ENCODE results near the gene HTR3D.
"Not testable (repeated sequence)": the region's sequence is repeated elsewhere in the genome, so short reads cannot be mapped to it uniquely, and the experiment has no call there.

HTR3D gene

GRCh38 chr3:184016811-184017671 lies 14.5 kb upstream of the HTR3D start:
- Histone ChIP-seq H3K4me3 (ENCODE audit: insufficient read depth, low read depth, low read length) (peak overlapping the region; percentile 99), H3K4me1 (ENCODE audit: control insufficient read depth, insufficient read depth, low read length) (peaks cover 8% of the 10 kb centered on the region), H3K27ac (ENCODE audit: insufficient read depth, low read depth, low read length, poor library complexity, severe bottlenecking) (peak overlapping the region; percentile 79), H3K27me3 (ENCODE audit: control insufficient read depth, insufficient read depth, low read length, poor library complexity, severe bottlenecking) (no peaks in the 10 kb centered on the region), H3K9me3 (ENCODE audit: control insufficient read depth, low read length) (no peaks in the 10 kb centered on the region), H3K36me3 (ENCODE audit: control insufficient read depth, insufficient read depth, low read length) (peaks cover 5% of the 10 kb centered on the region)
- 18 to 20% methylated on average over 57 of the region's 57 CpGs for WGBS, 2 experiments

GRCh38 chr3:184017672-184018423 lies 13.7 kb upstream of the HTR3D start, which contains the start of gene ABCC5:
Gene ABCC5, minus strand, starts transcription at chr3:184017884. Its CDS starts 3,492 bp downstream, at chr3:184014392.
- Histone ChIP-seq H3K36me3 (ENCODE audit: control insufficient read depth, insufficient read depth, low read length) (peaks cover 5% of the 10 kb centered on the region), H3K4me3 (ENCODE audit: insufficient read depth, low read depth, low read length) (peak within 1 kb of the TSS; percentile 99), H3K27ac (ENCODE audit: insufficient read depth, low read depth, low read length, poor library complexity, severe bottlenecking) (peak within 1 kb of the TSS; percentile 79), H3K27me3 (ENCODE audit: control insufficient read depth, insufficient read depth, low read length, poor library complexity, severe bottlenecking) (no peaks in the 10 kb centered on the region), H3K4me1 (ENCODE audit: control insufficient read depth, insufficient read depth, low read length) (peaks cover 8% of the 10 kb centered on the region), H3K9me3 (ENCODE audit: control insufficient read depth, low read length) (no peaks in the 10 kb centered on the region)
- WGBS, 2 experiments = 2% methylated on average over 55 of the region's 55 CpGs

- Histone ChIP-seq H3K9me3 (ENCODE audit: control insufficient read depth, low read length) (no peaks in the 10 kb centered on the region), H3K27me3 (ENCODE audit: control insufficient read depth, insufficient read depth, low read length, poor library complexity, severe bottlenecking) (no peaks in the 10 kb centered on the region), H3K4me1 (ENCODE audit: control insufficient read depth, insufficient read depth, low read length) (peaks cover 8% of the 10 kb centered on the region), H3K27ac (ENCODE audit: insufficient read depth, low read depth, low read length, poor library complexity, severe bottlenecking) (no peak overlapping the region), H3K36me3 (ENCODE audit: control insufficient read depth, insufficient read depth, low read length) (peaks cover 2% of the 10 kb centered on the region), H3K4me3 (ENCODE audit: insufficient read depth, low read depth, low read length) (peak overlapping the region; percentile 99)
- WGBS, 2 experiments = 92 to 93% methylated on average over 20 to 21 of the region's 21 CpGs
Measured at GRCh38 chr3:184018424-184018973, 13.0 kb upstream of the HTR3D start.

- Histone ChIP-seq H3K4me1 (ENCODE audit: control insufficient read depth, insufficient read depth, low read length) (no peaks in the 10 kb centered on the region), H3K27me3 (ENCODE audit: control insufficient read depth, insufficient read depth, low read length, poor library complexity, severe bottlenecking) (no peaks in the 10 kb centered on the region), H3K36me3 (ENCODE audit: control insufficient read depth, insufficient read depth, low read length) (no peaks in the 10 kb centered on the region), H3K9me3 (ENCODE audit: control insufficient read depth, low read length) (no peaks in the 10 kb centered on the region), H3K27ac (ENCODE audit: insufficient read depth, low read depth, low read length, poor library complexity, severe bottlenecking) (no peak overlapping the region), H3K4me3 (ENCODE audit: insufficient read depth, low read depth, low read length) (no peak overlapping the region)
- 86 to 95% methylated on average over 7 of the region's 7 CpGs for WGBS, 2 experiments
Measured at GRCh38 chr3:184022323-184022722, 9.2 kb upstream of the HTR3D start.

GRCh38 chr3:184025256-184025655 lies 6.3 kb upstream of the HTR3D start:
- H3K4me1 ChIP-seq (ENCODE audit: control insufficient read depth, insufficient read depth, low read length); H3K36me3 ChIP-seq (ENCODE audit: control insufficient read depth, insufficient read depth, low read length); H3K4me3 ChIP-seq (ENCODE audit: insufficient read depth, low read depth, low read length); H3K9me3 ChIP-seq (ENCODE audit: control insufficient read depth, low read length); H3K27ac ChIP-seq (ENCODE audit: insufficient read depth, low read depth, low read length, poor library complexity, severe bottlenecking); H3K27me3 ChIP-seq (ENCODE audit: control insufficient read depth, insufficient read depth, low read length, poor library complexity, severe bottlenecking): not testable (repeated sequence)
- 86 to 92% methylated on average over 3 to 5 of the region's 5 CpGs for WGBS, 2 experiments

GRCh38 chr3:184028275-184028890 lies 3.2 kb upstream of the HTR3D start:
- 96 to 98% methylated on average over 1 of the region's 1 CpG for WGBS, 2 experiments
- not testable (repeated sequence) for H3K27ac ChIP-seq (ENCODE audit: insufficient read depth, low read depth, low read length, poor library complexity, severe bottlenecking); H3K4me1 ChIP-seq (ENCODE audit: control insufficient read depth, insufficient read depth, low read length); H3K4me3 ChIP-seq (ENCODE audit: insufficient read depth, low read depth, low read length); H3K9me3 ChIP-seq (ENCODE audit: control insufficient read depth, low read length); H3K27me3 ChIP-seq (ENCODE audit: control insufficient read depth, insufficient read depth, low read length, poor library complexity, severe bottlenecking); H3K36me3 ChIP-seq (ENCODE audit: control insufficient read depth, insufficient read depth, low read length)

- Histone ChIP-seq H3K4me1 (ENCODE audit: control insufficient read depth, insufficient read depth, low read length) (no peaks in the 10 kb centered on the region), H3K9me3 (ENCODE audit: control insufficient read depth, low read length) (no peaks in the 10 kb centered on the region), H3K27me3 (ENCODE audit: control insufficient read depth, insufficient read depth, low read length, poor library complexity, severe bottlenecking) (no peaks in the 10 kb centered on the region), H3K4me3 (ENCODE audit: insufficient read depth, low read depth, low read length) (no peak overlapping the region), H3K36me3 (ENCODE audit: control insufficient read depth, insufficient read depth, low read length) (no peaks in the 10 kb centered on the region), H3K27ac (ENCODE audit: insufficient read depth, low read depth, low read length, poor library complexity, severe bottlenecking) (no peak overlapping the region)
- 89 to 92% methylated on average over 2 of the region's 2 CpGs for WGBS, 2 experiments
Measured at GRCh38 chr3:184029443-184029842, 2.1 kb upstream of the HTR3D start.

GRCh38 chr3:184030536-184030935 lies 1.0 kb upstream of the HTR3D start:
- Histone ChIP-seq H3K4me3 (ENCODE audit: insufficient read depth, low read depth, low read length) (no peak overlapping the region), H3K9me3 (ENCODE audit: control insufficient read depth, low read length) (no peaks in the 10 kb centered on the region), H3K36me3 (ENCODE audit: control insufficient read depth, insufficient read depth, low read length) (no peaks in the 10 kb centered on the region), H3K4me1 (ENCODE audit: control insufficient read depth, insufficient read depth, low read length) (no peaks in the 10 kb centered on the region), H3K27ac (ENCODE audit: insufficient read depth, low read depth, low read length, poor library complexity, severe bottlenecking) (no peak overlapping the region), H3K27me3 (ENCODE audit: control insufficient read depth, insufficient read depth, low read length, poor library complexity, severe bottlenecking) (no peaks in the 10 kb centered on the region)
- 86 to 89% methylated on average over 3 of the region's 3 CpGs for WGBS, 2 experiments

- no peak overlapping the region for H3K4me3 ChIP-seq (ENCODE audit: insufficient read depth, low read depth, low read length)
- H3K27me3 ChIP-seq (ENCODE audit: control insufficient read depth, insufficient read depth, low read length, poor library complexity, severe bottlenecking) = no peaks in the 10 kb centered on the region
- no peaks in the 10 kb centered on the region for H3K9me3 ChIP-seq (ENCODE audit: control insufficient read depth, low read length)
- H3K36me3 ChIP-seq (ENCODE audit: control insufficient read depth, insufficient read depth, low read length) = no peaks in the 10 kb centered on the region
- 76 to 81% methylated on average over 7 of the region's 7 CpGs for WGBS, 2 experiments
- H3K4me1 ChIP-seq (ENCODE audit: control insufficient read depth, insufficient read depth, low read length) = no peaks in the 10 kb centered on the region
- no peak overlapping the region for H3K27ac ChIP-seq (ENCODE audit: insufficient read depth, low read depth, low read length, poor library complexity, severe bottlenecking)
Measured at GRCh38 chr3:184037816-184038215, 6.3 kb downstream of the HTR3D start.

- not testable (repeated sequence) for H3K9me3 ChIP-seq (ENCODE audit: control insufficient read depth, low read length); H3K27ac ChIP-seq (ENCODE audit: insufficient read depth, low read depth, low read length, poor library complexity, severe bottlenecking); H3K27me3 ChIP-seq (ENCODE audit: control insufficient read depth, insufficient read depth, low read length, poor library complexity, severe bottlenecking); H3K4me3 ChIP-seq (ENCODE audit: insufficient read depth, low read depth, low read length); H3K36me3 ChIP-seq (ENCODE audit: control insufficient read depth, insufficient read depth, low read length); H3K4me1 ChIP-seq (ENCODE audit: control insufficient read depth, insufficient read depth, low read length)
- 86 to 92% methylated on average over 7 to 9 of the region's 9 CpGs for WGBS, 2 experiments
Measured at GRCh38 chr3:184038307-184038706, 6.8 kb downstream of the HTR3D start.
